Activated CD4-positive, alpha-beta T cell treated with anti-CD3 and anti-CD28 coated beads, Interleukin-2, amount 10 ng/mL, durations not matched to agents 7 days and 5 days (primary cell): ENCODE data around the gene RPL39L. TPM values are rescaled to one million over a fixed set of nuclear protein-coding genes. Genes with fewer than 3 reads are reported as not detected.
"Not testable (repeated sequence)": the region's sequence is repeated elsewhere in the genome, so short reads cannot be mapped to it uniquely, and the experiment has no call there.

ENCODE experiments used
- CTCF ChIA-PET: fragments of 350-600 bp; sonication (Branson Sonifier 250); formaldehyde crosslinking; loops from one replicate; lab custom pipeline; 2021; ENCODE audit warnings: antibody characterized with exemption; lab: Charles Lee
- POLR2A ChIA-PET: fragments of 350-600 bp; sonication (Branson Sonifier 250); formaldehyde crosslinking; loops from one replicate; lab custom pipeline; 2021; ENCODE audit warnings: antibody characterized with exemption; lab: Charles Lee
- DNase-seq: peaks from one replicate; pipeline ENCODE4 v3.0.0-alpha.2; 2020
- H3K27ac Mint-ChIP-seq: one replicate; pipeline ENCODE4 v1.8.0; 2021; ENCODE audit warnings: mild to moderate bottlenecking, moderate library complexity, mixed read lengths
- H3K27me3 Mint-ChIP-seq: one replicate; pipeline ENCODE4 v1.8.0; 2021; ENCODE audit warnings: mixed read lengths
- H3K36me3 Mint-ChIP-seq: one replicate; pipeline ENCODE4 v1.8.0; 2021; ENCODE audit warnings: low read depth, mixed read lengths
- H3K4me1 Mint-ChIP-seq: one replicate; pipeline ENCODE4 v1.8.0; 2021; ENCODE audit warnings: mixed read lengths
- H3K4me3 Mint-ChIP-seq: one replicate; pipeline ENCODE4 v1.8.0; 2021; ENCODE audit warnings: mild to moderate bottlenecking, moderate library complexity, mixed read lengths
- H3K9me3 Mint-ChIP-seq: one replicate; pipeline ENCODE4 v1.8.0; 2021; ENCODE audit warnings: mixed read lengths
- total RNA-seq, 2 experiments: library from RNA; stranded (reverse); gene quantifications; one replicate each; pipeline ENCODE4 v1.2.3, GENCODE V29; 2021

RPL39L gene
- total RNA-seq, 2 experiments from 2014 or later, result 18.4 to 20.4 TPM

GRCh38 chr3:187135172-187135690, 4.1 kb downstream of the RPL39L start:
- H3K4me3 Mint-ChIP-seq, DNase-seq, H3K27me3 Mint-ChIP-seq, POLR2A ChIA-PET: not testable (repeated sequence)
- peaks cover 35% of the 10 kb centered on the region for H3K9me3 Mint-ChIP-seq
- H3K27ac Mint-ChIP-seq, result peak overlapping the region; percentile 68
- peaks cover 60% of the 10 kb centered on the region for H3K4me1 Mint-ChIP-seq
- H3K36me3 Mint-ChIP-seq, result peaks cover 68% of the 10 kb centered on the region
- CTCF ChIA-PET, result interaction anchor here (1.0 to 8.1 kb wide), 3 partner anchors 15 to 34 kb away, joined by 3 to 72 read pairs (median 3); no protein-coding TSS in a partner anchor

- not testable (repeated sequence) for H3K4me3 Mint-ChIP-seq, H3K27ac Mint-ChIP-seq
- CTCF ChIA-PET, result interaction anchor here (1.2 kb wide), 1 partner anchor 15 kb away, joined by 3 read pairs; no protein-coding TSS in a partner anchor
Observed at GRCh38 chr3:187133181-187133580, 6.1 kb downstream of the RPL39L start.

GRCh38 chr3:187132666-187133065, 6.6 kb downstream of the RPL39L start:
- H3K4me1 Mint-ChIP-seq, result peaks cover 52% of the 10 kb centered on the region
- H3K4me3 Mint-ChIP-seq, result no peak overlapping the region
- peaks cover 80% of the 10 kb centered on the region for H3K36me3 Mint-ChIP-seq
- ChIA-PET POLR2A (no interaction called here), CTCF (interaction anchor here (1.2 kb wide), 1 partner anchor 16 kb away, joined by 3 read pairs; no protein-coding TSS in a partner anchor)
- no peak overlapping the region for H3K27ac Mint-ChIP-seq
- no peaks in the 10 kb centered on the region for H3K27me3 Mint-ChIP-seq
- peaks cover 48% of the 10 kb centered on the region for H3K9me3 Mint-ChIP-seq
- DNase-seq, result no peak

More at GRCh38 chr3:187133181-187133580, 6.1 kb downstream of the RPL39L start:
- H3K27me3 Mint-ChIP-seq, DNase-seq, POLR2A ChIA-PET: not testable (repeated sequence)
- H3K4me1 Mint-ChIP-seq, result peaks cover 55% of the 10 kb centered on the region
- H3K36me3 Mint-ChIP-seq, result peaks cover 78% of the 10 kb centered on the region
- peaks cover 48% of the 10 kb centered on the region for H3K9me3 Mint-ChIP-seq

- H3K27ac Mint-ChIP-seq, result peak overlapping the region; percentile 93
- H3K9me3 Mint-ChIP-seq, result peaks cover 48% of the 10 kb centered on the region
- peaks cover 52% of the 10 kb centered on the region for H3K4me1 Mint-ChIP-seq
- peaks cover 80% of the 10 kb centered on the region for H3K36me3 Mint-ChIP-seq
- ChIA-PET POLR2A (no interaction called here), CTCF (interaction anchor here (0.9 to 4.8 kb wide), 6 partner anchors 8 to 283 kb away, joined by 3 to 35 read pairs (median 4); partner anchors contain the start of gene RPL39L)
- no peaks in the 10 kb centered on the region for H3K27me3 Mint-ChIP-seq
- no peak overlapping the region for H3K4me3 Mint-ChIP-seq
- DNase-seq, result no peak
Observed at GRCh38 chr3:187131981-187132380, 7.3 kb downstream of the RPL39L start.

- ChIA-PET CTCF (interaction anchor here (1.0 to 4.8 kb wide), 4 partner anchors 10 to 281 kb away, joined by 3 to 35 read pairs (median 7); partner anchors contain the start of gene RPL39L), POLR2A (no interaction called here)
- DNase-seq, result peak; percentile 63
- H3K4me1 Mint-ChIP-seq, result peaks cover 50% of the 10 kb centered on the region
- peak overlapping the region; percentile 53 for H3K4me3 Mint-ChIP-seq
- H3K27ac Mint-ChIP-seq, result peak overlapping the region; percentile 93
- H3K9me3 Mint-ChIP-seq, result peaks cover 44% of the 10 kb centered on the region
- H3K36me3 Mint-ChIP-seq, result peaks cover 73% of the 10 kb centered on the region
- H3K27me3 Mint-ChIP-seq, result no peaks in the 10 kb centered on the region
Observed at GRCh38 chr3:187130346-187131066, 8.8 kb downstream of the RPL39L start.

- Mint-ChIP-seq H3K9me3 (peaks cover 27% of the 10 kb centered on the region), H3K4me1 (peaks cover 18% of the 10 kb centered on the region), H3K27ac (no peak overlapping the region), H3K36me3 (peaks cover 42% of the 10 kb centered on the region), H3K4me3 (no peak overlapping the region), H3K27me3 (no peaks in the 10 kb centered on the region)
- DNase-seq, result no peak
- POLR2A ChIA-PET, result interaction anchor here (0.6 kb wide), 1 partner anchor 40 kb away, joined by 5 read pairs; no protein-coding TSS in a partner anchor
- CTCF ChIA-PET, result interaction anchor here (1.8 kb wide), 1 partner anchor 12 kb away, joined by 7 read pairs; no protein-coding TSS in a partner anchor
Observed at GRCh38 chr3:187125319-187126031, 13.8 kb downstream of the RPL39L start.

- H3K4me1 Mint-ChIP-seq, result peaks cover 5% of the 10 kb centered on the region
- H3K4me3 Mint-ChIP-seq, result no peak overlapping the region
- no peaks in the 10 kb centered on the region for H3K27me3 Mint-ChIP-seq
- ChIA-PET POLR2A (no interaction called here), CTCF (interaction anchor here (0.8 to 1.1 kb wide), 2 partner anchors 9 to 17 kb away, joined by 3 to 7 read pairs; partner anchors contain the start of gene RPL39L)
- H3K27ac Mint-ChIP-seq, result no peak overlapping the region
- no peak for DNase-seq
- peaks cover 15% of the 10 kb centered on the region for H3K36me3 Mint-ChIP-seq
- peaks cover 5% of the 10 kb centered on the region for H3K9me3 Mint-ChIP-seq
Observed at GRCh38 chr3:187122261-187122660, 17.0 kb downstream of the RPL39L start.

- Mint-ChIP-seq H3K27me3 (no peaks in the 10 kb centered on the region), H3K36me3 (peaks cover 8% of the 10 kb centered on the region), H3K27ac (no peak overlapping the region), H3K9me3 (no peaks in the 10 kb centered on the region), H3K4me3 (no peak overlapping the region), H3K4me1 (no peaks in the 10 kb centered on the region)
- CTCF ChIA-PET, result interaction anchor here (1.5 to 2.2 kb wide), 3 partner anchors 17 to 19 kb away, joined by 3 to 8 read pairs (median 3); partner anchors contain the start of gene RPL39L
- POLR2A ChIA-PET, result no interaction called here
- no peak for DNase-seq
Observed at GRCh38 chr3:187120326-187120725, 19.0 kb downstream of the RPL39L start.

GRCh38 chr3:187114511-187114910, 24.8 kb downstream of the RPL39L start:
- H3K27me3 Mint-ChIP-seq, result no peaks in the 10 kb centered on the region
- POLR2A ChIA-PET, result no interaction called here
- CTCF ChIA-PET, result interaction anchor here (1.0 to 3.5 kb wide), 8 partner anchors 8 to 50 kb away, joined by 3 to 32 read pairs (median 8); no protein-coding TSS in a partner anchor
- H3K4me3 Mint-ChIP-seq, result no peak overlapping the region
- H3K27ac Mint-ChIP-seq, result no peak overlapping the region
- H3K9me3 Mint-ChIP-seq, result no peaks in the 10 kb centered on the region
- no peak for DNase-seq
- peaks cover 7% of the 10 kb centered on the region for H3K4me1 Mint-ChIP-seq
- no peaks in the 10 kb centered on the region for H3K36me3 Mint-ChIP-seq

GRCh38 chr3:187112934-187113793, 26.1 kb downstream of the RPL39L start:
- Mint-ChIP-seq H3K27ac (no peak overlapping the region), H3K4me1 (peaks cover 7% of the 10 kb centered on the region)

GRCh38 chr3:187110156-187110555, 29.1 kb downstream of the RPL39L start:
- H3K4me3 Mint-ChIP-seq, result no peak overlapping the region
- DNase-seq, result no peak
- H3K9me3 Mint-ChIP-seq, result no peaks in the 10 kb centered on the region
- no peaks in the 10 kb centered on the region for H3K27me3 Mint-ChIP-seq
- ChIA-PET POLR2A (no interaction called here), CTCF (interaction anchor here (0.6 to 1.6 kb wide), 3 partner anchors 13 to 266 kb away, joined by 3 to 9 read pairs (median 3); no protein-coding TSS in a partner anchor)
- no peak overlapping the region for H3K27ac Mint-ChIP-seq
- H3K4me1 Mint-ChIP-seq, result peaks cover 7% of the 10 kb centered on the region
- no peaks in the 10 kb centered on the region for H3K36me3 Mint-ChIP-seq

More at GRCh38 chr3:187112934-187113793, 26.1 kb downstream of the RPL39L start:
- Mint-ChIP-seq H3K36me3 (no peaks in the 10 kb centered on the region), H3K4me3 (no peak overlapping the region), H3K27me3 (no peaks in the 10 kb centered on the region), H3K9me3 (no peaks in the 10 kb centered on the region)
- ChIA-PET CTCF (interaction anchor here (0.6 to 3.5 kb wide), 20 partner anchors 8 to 232 kb away, joined by 3 to 32 read pairs (median 5); partner anchors contain the start of gene RPL39L), POLR2A (interaction anchor here (0.6 to 1.2 kb wide), 2 partner anchors 26 to 91 kb away, joined by 3 read pairs; partner anchors contain the start of gene RPL39L)
- peak; percentile 34 for DNase-seq
